ENCODE results near the gene ABHD8. TPM values are rescaled to one million over a fixed set of nuclear protein-coding genes. Genes with fewer than 3 reads are reported as not detected.

The ABHD8 gene
- total RNA-seq, 4 donors from 2014 or later = 12.2 to 25.0 (median 19.8) TPM

DNA sequence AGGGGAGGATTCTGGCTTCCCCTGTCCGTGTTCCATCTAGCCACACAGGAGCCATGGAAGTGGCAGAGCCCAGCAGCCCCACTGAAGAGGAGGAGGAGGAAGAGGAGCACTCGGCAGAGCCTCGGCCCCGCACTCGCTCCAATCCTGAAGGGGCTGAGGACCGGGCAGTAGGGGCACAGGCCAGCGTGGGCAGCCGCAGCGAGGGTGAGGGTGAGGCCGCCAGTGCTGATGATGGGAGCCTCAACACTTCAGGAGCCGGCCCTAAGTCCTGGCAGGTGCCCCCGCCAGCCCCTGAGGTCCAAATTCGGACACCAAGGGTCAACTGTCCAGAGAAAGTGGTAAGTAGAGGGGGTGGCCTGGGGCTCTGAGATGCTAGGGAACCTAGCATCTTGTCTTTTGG is 34.5 kb downstream of the ABHD8 start:
- ATAC-seq (no peak), DNase-seq (no peak)
- peaks cover 0 to 45% of the 10 kb centered on the region in 2 donors for H3K36me3 ChIP-seq
- H3K9me3 ChIP-seq = no peaks in the 10 kb centered on the region
- H3K4me3 ChIP-seq = no peak overlapping the region
- TF ChIP-seq, protein P1, sequence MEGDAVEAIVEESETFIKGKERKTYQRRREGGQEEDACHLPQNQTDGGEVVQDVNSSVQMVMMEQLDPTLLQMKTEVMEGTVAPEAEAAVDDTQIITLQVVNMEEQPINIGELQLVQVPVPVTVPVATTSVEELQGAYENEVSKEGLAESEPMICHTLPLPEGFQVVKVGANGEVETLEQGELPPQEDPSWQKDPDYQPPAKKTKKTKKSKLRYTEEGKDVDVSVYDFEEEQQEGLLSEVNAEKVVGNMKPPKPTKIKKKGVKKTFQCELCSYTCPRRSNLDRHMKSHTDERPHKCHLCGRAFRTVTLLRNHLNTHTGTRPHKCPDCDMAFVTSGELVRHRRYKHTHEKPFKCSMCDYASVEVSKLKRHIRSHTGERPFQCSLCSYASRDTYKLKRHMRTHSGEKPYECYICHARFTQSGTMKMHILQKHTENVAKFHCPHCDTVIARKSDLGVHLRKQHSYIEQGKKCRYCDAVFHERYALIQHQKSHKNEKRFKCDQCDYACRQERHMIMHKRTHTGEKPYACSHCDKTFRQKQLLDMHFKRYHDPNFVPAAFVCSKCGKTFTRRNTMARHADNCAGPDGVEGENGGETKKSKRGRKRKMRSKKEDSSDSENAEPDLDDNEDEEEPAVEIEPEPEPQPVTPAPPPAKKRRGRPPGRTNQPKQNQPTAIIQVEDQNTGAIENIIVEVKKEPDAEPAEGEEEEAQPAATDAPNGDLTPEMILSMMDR (IDR thresholded peaks at IDR 0.05 in 4 of 5, conservative IDR thresholded peaks at IDR 0.05 in 1 of 5) = no peak
- TF ChIP-seq POLR2A (IDR thresholded peaks at IDR 0.05) = no peak
- in situ Hi-C loops (cut with MboI; ENCODE audit: low sequenced_read_pairs in 4 of 4) (no loop called here), intact Hi-C loops (cut with DNase I; ENCODE audit: low total_unique reads) (no loop called here)
- peaks cover 8 to 10% of the 10 kb centered on the region in 2 donors for H3K4me1 ChIP-seq
- no peak overlapping the region for H3K27ac ChIP-seq
- no peaks in the 10 kb centered on the region for H3K27me3 ChIP-seq

DNA sequence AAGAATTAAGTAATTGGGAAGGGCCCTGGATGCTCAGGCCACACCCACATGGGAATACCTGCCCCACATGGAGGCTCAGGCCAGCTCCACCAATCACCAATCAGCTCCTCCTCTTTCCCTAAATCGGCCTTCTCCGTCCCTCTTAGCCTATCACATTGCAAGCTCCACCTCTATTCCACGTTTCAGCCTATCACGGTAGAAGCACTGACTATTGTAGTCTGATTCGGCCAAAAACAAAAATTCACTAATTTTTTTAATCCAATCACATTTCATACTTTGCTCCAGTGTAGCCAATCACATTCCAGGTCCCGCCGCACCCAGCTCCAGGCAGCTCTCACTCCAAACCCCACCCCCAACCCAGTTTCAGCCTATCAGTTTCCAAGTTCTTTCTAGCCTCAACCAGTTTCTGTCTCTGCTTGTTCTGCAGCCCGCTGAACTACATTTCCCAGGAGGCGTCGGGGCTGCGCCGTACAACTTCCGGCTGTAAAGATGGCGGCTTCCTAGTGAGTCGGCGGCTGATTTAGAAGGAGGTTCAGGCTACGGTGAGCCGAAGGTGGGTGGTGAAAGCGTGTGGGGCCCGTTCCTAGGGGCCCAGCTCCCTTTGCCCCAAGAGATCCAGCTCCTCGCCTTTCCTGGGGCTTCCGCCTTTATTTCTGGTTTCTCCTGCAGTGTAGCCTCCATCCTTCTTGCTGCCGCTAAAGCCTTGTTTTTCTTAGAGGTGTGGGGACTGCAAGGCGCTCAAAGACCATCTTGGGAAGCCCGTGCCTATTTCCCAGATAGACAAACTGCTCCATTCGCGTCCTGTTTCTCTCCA is 36.0 kb downstream of the ABHD8 start, which contains the start of gene BABAM1:
TSS of gene BABAM1 (plus strand) at position 469 of the 814 bp plus-strand sequence. CDS start 1,364 bp downstream, outside the sequence.
- peak; percentile 98 to 99 for ATAC-seq
- peak within 1 kb of the TSS; percentile 83 to 92 (median 89) for H3K4me3 ChIP-seq
- no peaks in the 10 kb centered on the region for H3K9me3 ChIP-seq
- H3K36me3 ChIP-seq = peaks cover 0 to 32% of the 10 kb centered on the region in 2 donors
- intact Hi-C loops (cut with DNase I; ENCODE audit: low total_unique reads) (loop anchor here (1.0 to 2.0 kb wide), 5 partner anchors 21 to 68 kb away; partner anchors contain the start of genes ANO8, MRPL34, OCEL1 and USE1), in situ Hi-C loops (cut with MboI; ENCODE audit: low sequenced_read_pairs in 4 of 4) (no loop called here)
- no peaks in the 10 kb centered on the region for H3K27me3 ChIP-seq
- peak within 1 kb of the TSS; percentile 77 to 91 (median 86) for H3K27ac ChIP-seq
- TF ChIP-seq, protein P1 (IDR thresholded peaks at IDR 0.05 in 4 of 5, conservative IDR thresholded peaks at IDR 0.05 in 1 of 5) = no peak
- peak; percentile 17 to 61 for TF ChIP-seq POLR2A (IDR thresholded peaks at IDR 0.05)
- DNase-seq = peak; percentile 97
- peaks cover 8 to 10% of the 10 kb centered on the region in 2 donors for H3K4me1 ChIP-seq

GRCh38 chr19:17266589-17266974 is 36.6 kb downstream of the ABHD8 start:
- intact Hi-C loops (cut with DNase I; ENCODE audit: low total_unique reads) (loop anchor here (2.0 kb wide), 1 partner anchor 68 kb away; the partner anchor contains the start of gene ANO8), in situ Hi-C loops (cut with MboI; ENCODE audit: low sequenced_read_pairs in 4 of 4) (no loop called here)
- Histone ChIP-seq H3K9me3 (no peaks in the 10 kb centered on the region), H3K4me3 (no peak overlapping the region), H3K27me3 (no peaks in the 10 kb centered on the region), H3K36me3 (peaks cover 0 to 27% of the 10 kb centered on the region in 2 donors), H3K4me1 (peaks cover 8 to 10% of the 10 kb centered on the region in 2 donors), H3K27ac (peak overlapping the region; percentile 77 to 91 (median 86))
- DNase-seq (no peak), ATAC-seq (no peak)
- TF ChIP-seq, protein P1 (IDR thresholded peaks at IDR 0.05 in 4 of 5, conservative IDR thresholded peaks at IDR 0.05 in 1 of 5) = no peak
- TF ChIP-seq POLR2A (IDR thresholded peaks at IDR 0.05) = no peak

DNA sequence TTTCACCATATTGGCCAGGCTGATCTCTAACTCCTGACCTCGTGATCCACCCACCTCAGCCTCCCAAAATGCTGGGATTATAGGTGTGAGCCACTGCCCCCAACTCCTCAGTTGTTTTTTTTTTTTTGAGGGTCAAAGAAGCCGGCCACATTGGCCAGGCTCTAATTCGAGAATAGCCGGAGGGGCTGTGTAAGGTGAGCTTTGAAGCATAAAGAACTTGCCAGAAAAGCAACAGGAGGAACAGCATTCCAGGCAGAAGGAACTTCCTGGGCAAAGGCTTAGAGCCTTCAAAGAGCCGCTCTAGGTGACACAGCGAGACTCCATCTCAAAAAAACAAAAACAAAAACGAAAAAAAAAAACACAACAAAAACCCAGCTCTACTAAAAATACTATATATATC is 37.2 kb downstream of the ABHD8 start:
- Histone ChIP-seq H3K27me3 (no peaks in the 10 kb centered on the region), H3K36me3 (peaks cover 0 to 22% of the 10 kb centered on the region in 2 donors), H3K27ac (peak overlapping the region in 3 of 4 donors; percentile 77 to 91 (median 87)), H3K9me3 (no peaks in the 10 kb centered on the region), H3K4me3 (no peak overlapping the region), H3K4me1 (peaks cover 8 to 10% of the 10 kb centered on the region in 2 donors)
- DNase-seq = no peak
- in situ Hi-C loops (cut with MboI; ENCODE audit: low sequenced_read_pairs in 4 of 4) (no loop called here), intact Hi-C loops (cut with DNase I; ENCODE audit: low total_unique reads) (loop anchor here (2.0 kb wide), 1 partner anchor 69 kb away; the partner anchor contains the start of gene ANO8)
- TF ChIP-seq POLR2A (IDR thresholded peaks at IDR 0.05) = no peak
- TF ChIP-seq, protein P1 (IDR thresholded peaks at IDR 0.05 in 4 of 5, conservative IDR thresholded peaks at IDR 0.05 in 1 of 5) = no peak
- no peak for ATAC-seq
